HG03457 (cell line): ENCODE measurements around the gene ANKS3.

Source experiments
- ATAC-seq: cut with Tn5 transposase; IDR thresholded peaks from one replicate; pipeline ENCODE4 v1.9.1; 2021; ENCODE audit warnings: moderate number of reproducible peaks; ENCODE audit not compliant: unreplicated experiment

The ANKS3 gene

DNA sequence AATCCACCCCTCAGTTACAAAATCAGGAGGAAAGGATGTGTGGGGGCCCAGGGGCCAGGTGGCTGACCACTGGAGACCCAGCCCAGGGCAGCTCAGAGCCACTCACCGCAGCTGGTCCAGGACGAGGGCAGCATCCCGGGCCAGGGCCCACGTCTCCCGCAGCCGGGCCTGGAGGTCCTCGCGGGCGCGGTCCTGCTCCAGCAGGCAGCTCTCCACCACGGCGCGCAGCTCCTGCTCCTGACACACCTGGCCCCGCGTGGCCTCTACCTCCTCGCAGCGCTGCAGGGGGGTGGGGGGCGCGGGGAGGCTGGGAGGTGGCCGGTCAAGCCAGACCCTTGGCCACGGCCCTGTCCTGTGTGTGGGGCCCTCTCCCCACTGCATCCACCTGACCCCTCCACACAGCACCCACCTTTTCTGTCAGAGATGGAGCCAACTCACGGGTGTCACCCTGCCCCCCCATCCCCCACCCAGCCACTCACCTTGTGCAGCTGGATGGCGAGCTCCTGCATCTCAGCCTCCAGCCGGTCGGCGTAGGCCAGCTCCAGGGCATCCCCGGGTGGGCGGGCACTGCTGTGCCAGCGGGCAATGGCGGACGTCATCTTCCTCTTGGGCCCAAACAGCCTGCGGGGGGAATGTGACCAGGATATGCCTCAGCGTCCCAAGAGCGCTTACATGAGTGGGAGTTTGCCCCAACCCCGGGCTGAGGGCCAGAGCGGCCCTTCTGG, 35.6 kb downstream of the ANKS3 start:
- ATAC-seq = no peak

GRCh38 chr16:4697848-4698291, 36.2 kb downstream of the ANKS3 start:
- ATAC-seq = no peak

DNA sequence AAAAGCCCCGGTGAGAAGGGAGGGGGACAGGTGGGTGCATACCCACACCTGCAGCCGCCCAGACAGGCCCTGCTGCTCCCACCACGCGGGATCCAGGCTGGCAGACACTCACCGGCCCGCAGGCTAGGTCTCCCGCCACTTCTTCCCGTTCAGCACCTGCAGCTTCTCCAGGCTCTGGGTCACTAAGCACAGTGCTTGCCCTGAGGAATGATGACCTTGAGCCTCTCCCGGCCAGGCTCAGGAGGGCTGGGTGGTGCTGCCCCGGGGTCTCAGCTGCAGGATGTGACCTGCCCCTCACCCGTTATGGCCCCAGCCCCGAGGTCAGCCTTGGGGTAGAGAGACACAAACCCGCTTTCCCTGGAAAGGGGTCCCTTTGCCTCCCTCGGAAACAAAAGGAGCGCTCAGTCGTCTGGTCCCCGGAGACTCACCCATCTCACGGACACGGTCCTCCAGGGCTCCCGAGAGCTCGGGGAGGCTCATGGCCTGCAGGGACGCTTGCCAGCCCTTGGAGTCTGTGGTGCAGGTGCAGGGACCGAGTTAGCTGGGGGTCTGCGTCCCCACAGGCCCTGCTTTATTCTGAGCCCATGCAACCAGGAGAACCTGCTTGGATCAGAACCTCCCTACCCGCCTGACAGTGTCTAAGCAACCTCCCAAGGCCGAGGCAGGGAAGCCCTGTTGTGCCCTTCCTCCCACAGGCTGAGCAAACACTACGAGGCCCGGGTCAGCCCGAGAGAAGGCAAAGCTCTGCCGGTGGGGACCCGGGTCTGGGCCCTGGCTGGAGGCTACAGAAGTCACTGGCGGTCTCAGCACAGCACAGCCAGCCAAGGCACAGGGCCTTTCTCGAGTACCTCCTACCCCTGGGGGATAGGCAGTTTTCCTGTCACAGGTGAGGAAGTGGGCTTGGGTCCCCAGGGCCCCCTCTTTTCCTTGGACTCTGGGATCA, 36.9 kb downstream of the ANKS3 start:
- no peak for ATAC-seq

- ATAC-seq = no peak
Observed at GRCh38 chr16:4696172-4696904, 37.7 kb downstream of the ANKS3 start.

DNA sequence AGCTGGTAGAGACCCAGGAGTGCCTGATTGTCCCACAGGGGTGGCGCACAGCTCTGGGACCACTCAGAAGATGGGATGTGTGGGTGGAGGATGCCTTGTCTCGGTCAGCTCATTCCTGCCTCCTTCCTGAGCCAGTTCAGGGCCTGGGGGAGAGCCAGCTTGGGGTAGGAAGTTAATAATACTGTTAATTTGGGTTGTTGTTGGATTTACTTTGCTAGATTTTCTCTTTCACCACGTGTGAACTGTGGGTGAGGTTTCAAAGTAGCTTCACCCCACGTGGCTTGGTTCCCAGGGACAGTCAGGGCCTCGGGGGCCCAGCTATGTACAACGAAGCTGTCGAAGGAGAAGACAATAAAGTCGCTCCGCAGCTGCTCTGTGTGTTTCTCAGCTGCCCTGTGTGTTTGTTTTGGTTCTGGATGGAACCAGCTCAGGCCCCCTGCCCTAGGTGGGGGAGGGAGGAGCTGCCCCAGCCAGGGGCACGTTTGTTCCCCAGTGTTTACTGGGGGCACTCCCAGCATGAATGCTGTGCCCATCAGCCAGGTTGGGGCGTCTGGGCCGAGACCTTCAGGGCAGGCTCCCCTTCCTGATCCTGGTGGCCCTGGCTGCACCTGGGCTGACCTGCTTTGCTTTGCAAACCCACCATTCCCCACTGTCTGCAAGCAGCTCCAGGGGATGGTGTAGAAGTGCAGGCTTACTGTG, 38.4 kb downstream of the ANKS3 start:
- no peak for ATAC-seq

DNA sequence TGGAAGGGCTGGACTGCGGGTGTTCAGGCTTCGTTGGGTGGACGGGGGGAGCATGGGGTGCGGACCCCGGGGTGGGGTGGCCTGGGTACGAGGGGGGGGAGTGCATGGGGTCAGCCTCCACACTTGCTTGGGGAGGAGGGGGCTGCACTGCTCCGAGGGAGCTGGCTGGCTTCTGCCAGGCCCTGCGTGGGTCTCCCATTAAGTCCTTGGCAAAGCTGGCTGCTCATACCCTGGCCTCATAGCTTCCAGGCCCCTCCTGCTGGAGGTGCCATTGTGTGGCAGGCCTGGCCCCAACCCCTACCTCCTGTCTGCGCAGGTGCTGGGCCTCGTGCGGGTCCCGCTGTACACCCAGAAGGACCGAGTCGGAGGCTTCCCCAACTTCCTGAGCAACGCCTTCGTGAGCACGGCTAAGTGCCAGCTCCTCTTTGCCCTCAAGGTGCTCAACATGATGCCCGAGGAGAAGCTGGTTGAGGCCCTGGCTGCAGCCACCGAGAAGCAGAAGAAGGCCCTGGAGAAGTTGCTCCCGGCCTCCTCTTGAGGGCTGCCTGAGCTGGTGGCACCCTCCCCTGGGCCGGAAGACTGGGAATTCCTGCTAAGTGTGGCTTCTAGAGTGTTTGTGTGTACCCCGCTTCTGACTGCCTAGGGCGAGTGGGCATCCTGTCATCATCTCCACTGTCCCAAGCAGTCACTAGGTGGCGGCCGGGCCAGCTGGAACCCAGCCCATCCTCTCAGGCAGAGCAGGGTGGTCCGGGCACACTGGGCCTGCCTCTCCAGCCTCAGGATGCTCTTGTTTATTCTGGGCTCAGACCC, 39.2 kb downstream of the ANKS3 start:
- ATAC-seq = no peak

DNA sequence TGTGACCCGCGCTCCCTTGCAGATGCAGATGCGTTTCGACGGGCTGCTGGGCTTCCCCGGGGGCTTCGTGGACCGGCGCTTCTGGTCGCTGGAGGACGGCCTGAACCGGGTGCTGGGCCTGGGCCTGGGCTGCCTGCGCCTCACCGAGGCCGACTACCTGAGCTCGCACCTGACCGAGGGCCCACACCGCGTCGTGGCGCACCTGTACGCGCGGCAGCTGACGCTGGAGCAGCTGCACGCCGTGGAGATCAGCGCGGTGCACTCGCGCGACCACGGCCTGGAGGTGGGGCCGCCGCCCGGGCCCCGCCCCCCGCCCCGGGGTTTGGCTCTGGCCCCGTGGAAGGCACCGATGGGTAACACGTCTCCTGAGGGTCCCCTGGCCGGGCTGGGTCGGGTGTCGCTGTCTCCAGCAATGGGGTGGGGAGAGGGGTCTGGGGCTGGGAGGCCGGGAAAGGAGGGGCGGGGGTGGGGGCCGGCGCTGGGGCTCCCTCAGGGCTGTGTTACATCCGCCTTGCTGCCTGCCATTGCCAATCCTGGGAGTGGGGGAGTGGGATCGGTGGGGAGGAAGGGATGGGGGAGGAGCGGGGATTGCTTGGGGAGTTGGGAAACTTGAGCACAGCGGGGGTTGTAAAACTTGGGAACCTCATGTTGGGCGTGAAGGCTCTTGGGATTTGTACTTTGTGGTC, 40.0 kb downstream of the ANKS3 start:
- no peak for ATAC-seq

GRCh38 chr16:4693296-4693955, 40.6 kb downstream of the ANKS3 start, which contains the start of gene NUDT16L1:
Gene NUDT16L1, plus strand, starts transcription at chr16:4693562. Its CDS starts 165 bp downstream, at chr16:4693727.
- peak; percentile 85 for ATAC-seq

- peak; percentile 12 for ATAC-seq
Observed at GRCh38 chr16:4692460-4693295, 41.4 kb downstream of the ANKS3 start.

- ATAC-seq = no peak
Observed at GRCh38 chr16:4691666-4692412, 42.2 kb downstream of the ANKS3 start.

DNA sequence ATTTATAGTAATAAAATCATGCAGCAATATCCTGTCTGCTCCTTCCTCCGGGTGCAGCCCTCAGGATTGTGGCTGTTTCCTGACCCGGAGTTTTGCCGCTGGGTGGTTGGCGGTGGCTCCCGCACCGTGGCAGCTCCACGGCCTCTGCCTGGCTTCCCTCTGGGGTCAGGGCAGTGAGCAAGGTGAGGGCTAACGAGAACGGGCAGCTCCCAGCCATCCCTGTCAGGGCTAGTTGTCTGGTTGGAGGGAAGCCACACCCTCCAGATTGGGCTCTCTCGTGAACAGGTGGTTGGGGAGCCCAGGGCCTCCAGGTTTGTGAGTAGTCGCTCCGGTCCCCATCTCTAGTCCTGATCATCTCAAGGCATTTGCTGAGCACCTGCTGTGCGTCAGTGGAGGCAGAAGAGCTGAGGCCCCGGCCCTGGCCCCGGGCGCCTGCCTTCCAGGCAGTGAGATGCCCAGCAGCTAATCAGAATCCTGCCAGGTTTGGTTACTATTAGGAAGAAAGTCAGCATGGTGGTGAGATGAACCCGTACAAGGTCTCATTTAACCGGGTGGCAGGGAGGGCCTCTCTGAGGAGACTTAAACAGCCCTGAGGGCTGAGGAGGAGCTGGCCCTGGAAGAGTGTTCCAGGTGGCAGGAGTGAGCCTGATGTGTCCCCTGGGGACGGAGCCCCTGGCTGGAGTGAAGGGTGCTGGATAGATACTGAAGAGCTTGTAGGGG, 43.0 kb downstream of the ANKS3 start:
- no peak for ATAC-seq

DNA sequence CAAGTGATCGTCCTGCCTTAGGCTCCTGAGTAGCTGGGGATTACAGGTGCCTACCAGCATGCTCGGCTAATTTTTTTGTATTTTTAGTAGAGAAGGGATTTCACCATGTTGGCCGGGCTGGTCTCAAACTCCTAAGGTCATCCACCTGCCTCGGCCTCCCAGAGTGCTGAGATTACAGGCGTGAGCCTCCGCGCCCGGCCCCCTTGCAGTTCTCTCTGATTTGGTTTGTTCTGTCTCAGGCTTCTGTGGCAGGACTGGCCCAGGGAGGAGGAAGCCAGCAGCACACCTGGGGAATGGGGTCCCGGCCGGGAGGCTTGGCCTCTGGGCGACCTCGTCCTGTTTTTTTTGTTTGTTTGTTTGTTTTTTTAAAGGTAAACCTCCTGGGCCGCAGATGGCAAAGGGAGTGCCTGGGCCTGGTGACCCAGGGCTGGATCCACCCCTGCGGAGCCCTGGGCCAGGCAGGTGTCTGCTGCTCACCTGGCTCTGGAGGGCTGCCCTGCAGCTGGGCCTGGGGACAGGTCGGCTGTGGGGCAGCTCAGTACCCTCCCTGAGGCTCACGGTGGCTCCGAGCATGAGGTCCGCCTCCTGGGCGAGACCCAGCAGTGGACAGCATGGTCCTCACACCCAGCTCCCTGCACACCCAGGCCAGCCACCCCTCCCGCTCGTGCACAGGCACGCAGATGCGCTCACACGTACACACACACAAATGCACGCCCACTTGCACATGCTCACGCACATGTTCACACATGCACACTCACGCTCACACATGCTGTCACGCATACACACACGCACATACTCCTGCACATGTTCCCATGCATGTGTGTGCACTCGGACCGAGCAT, 44.0 kb downstream of the ANKS3 start:
- no peak for ATAC-seq

DNA sequence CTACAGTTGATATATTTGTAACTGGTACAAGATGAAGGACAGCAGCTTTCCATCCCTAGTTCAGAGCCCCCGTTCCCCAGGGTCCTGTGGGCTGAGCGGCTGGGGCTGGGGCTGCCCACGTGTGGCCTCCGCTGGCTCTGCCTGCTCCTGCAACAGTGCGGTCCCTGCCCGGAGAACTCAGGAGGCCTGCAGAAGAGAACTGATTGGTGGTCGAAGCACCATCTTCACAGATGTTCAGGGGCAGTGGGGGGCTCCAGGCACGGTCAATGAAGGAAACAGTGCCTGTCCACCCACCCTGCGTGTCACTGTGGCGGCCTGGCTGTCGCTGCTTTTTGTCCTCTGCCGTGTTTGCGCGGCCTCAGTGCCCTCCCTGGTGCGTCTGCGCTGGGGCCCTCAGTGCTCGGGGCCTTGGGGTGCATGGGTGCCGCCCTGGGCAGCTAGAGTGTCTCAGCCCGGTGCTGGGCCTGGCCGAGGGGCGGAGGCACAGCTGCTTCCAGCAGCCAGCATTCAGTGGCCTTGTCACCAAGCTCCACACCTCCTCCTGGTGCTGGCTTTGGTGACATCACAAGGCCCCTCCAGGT, 44.9 kb downstream of the ANKS3 start:
- ATAC-seq = no peak

- ATAC-seq = no peak
Observed at GRCh38 chr16:4688674-4689045, 45.4 kb downstream of the ANKS3 start.

DNA sequence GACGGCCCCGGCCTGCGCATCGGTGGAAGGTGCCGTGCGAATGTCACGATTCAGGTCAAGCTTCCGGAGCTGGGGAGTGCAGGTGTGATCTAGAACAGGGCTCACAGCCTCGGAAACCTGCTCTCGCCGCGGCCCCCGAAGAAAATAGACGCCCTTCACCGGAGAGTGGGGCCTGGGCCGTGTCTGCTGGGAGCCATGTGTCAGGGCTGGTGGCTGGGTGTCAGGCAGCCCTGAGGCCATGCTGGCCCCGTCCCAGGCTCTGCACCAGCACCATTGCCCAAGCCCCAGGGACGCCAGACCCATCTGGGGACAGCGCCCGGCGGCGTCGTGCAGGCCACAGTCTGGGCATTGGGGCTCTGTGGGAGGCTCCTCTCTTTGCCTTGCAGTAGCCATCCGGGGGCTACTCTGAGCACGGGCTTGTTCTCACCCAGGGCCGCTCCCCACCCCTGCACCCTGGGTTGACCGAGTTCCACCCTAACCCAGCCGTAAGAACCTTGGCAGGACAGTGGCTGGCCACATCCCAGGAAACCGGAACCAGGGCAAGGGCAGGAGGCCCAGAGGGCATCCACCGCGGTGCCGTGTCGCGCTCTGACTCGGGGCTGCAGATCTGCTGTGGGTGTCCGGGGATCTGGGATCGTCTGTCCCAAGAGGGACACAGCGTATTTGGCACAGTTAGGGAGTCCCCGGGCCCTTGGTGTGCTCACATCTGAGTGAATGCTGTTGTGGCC, 46.0 kb downstream of the ANKS3 start:
- ATAC-seq = no peak
